Activated naive CD8-positive, alpha-beta T cell treated with anti-CD3 and anti-CD28 coated beads for 36 hours (primary cell): Measurements from ENCODE around the gene CBX5. TPM values are rescaled to one million over a fixed set of nuclear protein-coding genes. Genes with fewer than 3 reads are reported as not detected.
"Not testable (repeated sequence)": the region's sequence is repeated elsewhere in the genome, so short reads cannot be mapped to it uniquely, and the experiment has no call there.

ENCODE experiments used
- DNase-seq: peaks from one replicate; pipeline ENCODE4 v3.0.0; 2021
- H3K27ac Mint-ChIP-seq: one replicate; pipeline ENCODE4 v1.8.0; 2022; ENCODE audit warnings: mild to moderate bottlenecking, moderate library complexity, mixed read lengths
- H3K27me3 Mint-ChIP-seq: one replicate; pipeline ENCODE4 v1.8.0; 2022; ENCODE audit warnings: mild to moderate bottlenecking, mixed read lengths
- H3K36me3 Mint-ChIP-seq: one replicate; pipeline ENCODE4 v1.8.0; 2021; ENCODE audit warnings: mild to moderate bottlenecking, mixed read lengths
- H3K4me1 Mint-ChIP-seq: one replicate; pipeline ENCODE4 v1.8.0; 2021; ENCODE audit warnings: mixed read lengths
- H3K4me3 Mint-ChIP-seq: one replicate; pipeline ENCODE4 v1.8.0; 2022; ENCODE audit warnings: mild to moderate bottlenecking, moderate library complexity, mixed read lengths
- H3K9me3 Mint-ChIP-seq: one replicate; pipeline ENCODE4 v1.8.0; 2022; ENCODE audit warnings: mixed read lengths
- total RNA-seq, 2 experiments: library from RNA; stranded (reverse); gene quantifications; one replicate each; pipeline ENCODE4 v1.2.3, GENCODE V29; 2021

The CBX5 gene
- total RNA-seq, result 100 to 1,000 TPM; 101 to 105 TPM

GRCh38 chr12:54279632-54280467 is at the start of gene CBX5:
CBX5 (minus strand) TSS chr12:54280122; CDS start chr12:54257650, 22,472 bp downstream.
- Mint-ChIP-seq H3K9me3 (no peaks in the 10 kb centered on the region), H3K27ac (no peak within 1 kb of the TSS), H3K36me3 (peaks cover 8% of the 10 kb centered on the region), H3K4me3 (no peak within 1 kb of the TSS), H3K27me3 (peaks cover 15% of the 10 kb centered on the region), H3K4me1 (peaks cover 62% of the 10 kb centered on the region)
- DNase-seq, result peak; percentile 99

DNA sequence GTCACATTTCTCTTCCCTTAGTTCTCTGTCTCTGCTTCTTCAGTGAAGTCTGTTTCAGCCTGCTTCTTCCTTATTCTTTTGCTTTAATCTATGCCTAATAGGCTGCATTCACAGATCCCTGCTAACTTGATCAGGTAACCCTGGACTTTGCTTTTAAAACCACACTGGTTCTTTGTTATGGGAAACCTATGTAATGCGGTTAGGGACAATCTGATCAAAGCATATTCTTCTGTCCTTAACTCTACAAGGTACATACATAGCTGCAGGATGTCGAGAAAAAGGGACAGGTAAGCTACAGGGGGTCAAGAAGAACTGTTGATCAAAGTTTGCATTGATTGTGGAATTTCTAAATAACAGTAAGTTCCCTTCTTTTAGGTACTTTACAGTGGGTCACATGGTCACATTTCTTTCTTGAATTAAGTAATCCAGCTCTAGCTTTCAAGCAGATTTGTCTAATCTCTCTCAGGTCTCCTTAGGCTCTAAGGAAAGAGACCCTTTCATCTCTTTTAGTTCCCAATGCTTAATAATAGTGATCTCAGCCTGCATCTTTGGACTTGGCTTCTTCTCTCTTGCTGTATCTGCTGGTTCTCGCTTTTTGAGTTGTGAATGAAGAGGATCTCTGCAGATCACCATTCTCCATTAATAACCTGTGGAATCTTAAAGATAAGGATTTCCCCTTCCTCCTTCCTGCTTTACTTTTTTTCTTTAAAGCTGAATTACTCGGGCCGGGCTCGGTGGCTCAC is 48.8 kb upstream of the CBX5 start:
- H3K27ac Mint-ChIP-seq, result no peak overlapping the region
- H3K9me3 Mint-ChIP-seq, result no peaks in the 10 kb centered on the region
- no peaks in the 10 kb centered on the region for H3K27me3 Mint-ChIP-seq
- no peak for DNase-seq
- H3K4me1 Mint-ChIP-seq, result peaks cover 53% of the 10 kb centered on the region
- peaks cover 2% of the 10 kb centered on the region for H3K36me3 Mint-ChIP-seq
- H3K4me3 Mint-ChIP-seq, result no peak overlapping the region

DNA sequence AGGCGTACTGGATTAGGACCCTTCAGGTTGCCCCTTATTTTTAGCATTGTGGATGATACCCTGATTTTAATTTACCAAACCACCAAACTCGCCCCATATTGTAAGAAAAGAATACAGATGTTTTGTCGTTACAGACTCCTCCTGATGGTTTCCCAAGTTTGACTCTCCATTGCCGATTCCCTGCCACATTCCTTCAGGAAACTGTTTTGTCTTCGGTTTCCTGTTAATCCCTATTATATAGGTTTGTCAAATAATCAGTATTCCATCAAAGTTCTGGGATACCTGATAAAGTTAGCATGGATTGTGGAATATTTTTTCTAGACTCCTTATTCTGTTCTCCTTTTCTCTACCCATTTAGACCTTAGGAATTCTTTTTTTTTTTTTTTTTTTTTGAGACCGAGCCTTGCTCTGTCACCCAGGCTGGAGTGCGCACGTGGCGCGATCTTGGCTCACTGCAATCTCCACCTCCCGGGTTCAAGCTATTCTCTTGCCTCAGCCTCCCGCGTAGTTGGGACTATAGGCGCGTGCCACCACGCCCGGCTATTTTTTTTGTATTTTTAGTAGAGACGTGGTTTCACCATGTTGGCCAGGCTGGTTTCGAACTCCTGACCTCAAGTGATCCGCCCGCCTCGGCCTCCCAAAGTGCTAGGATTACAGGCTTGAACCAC is 45.7 kb upstream of the CBX5 start:
- H3K36me3 Mint-ChIP-seq, H3K27me3 Mint-ChIP-seq, DNase-seq, H3K9me3 Mint-ChIP-seq: not testable (repeated sequence)
- Mint-ChIP-seq H3K27ac (peak overlapping the region; percentile 94), H3K4me1 (peaks cover 36% of the 10 kb centered on the region), H3K4me3 (peak overlapping the region; percentile 97)

GRCh38 chr12:54324617-54325441 is 44.9 kb upstream of the CBX5 start, which contains the start of gene COPZ1:
COPZ1 (plus strand) TSS chr12:54325131; CDS start chr12:54325164, 33 bp downstream.
- H3K9me3 Mint-ChIP-seq, result no peaks in the 10 kb centered on the region
- peak within 1 kb of the TSS; percentile 94 for H3K27ac Mint-ChIP-seq

GRCh38 chr12:54321363-54321762 is 41.4 kb upstream of the CBX5 start:
- no peaks in the 10 kb centered on the region for H3K9me3 Mint-ChIP-seq
- H3K27me3 Mint-ChIP-seq, result no peaks in the 10 kb centered on the region
- no peak for DNase-seq
- no peak overlapping the region for H3K27ac Mint-ChIP-seq
- no peaks in the 10 kb centered on the region for H3K36me3 Mint-ChIP-seq
- H3K4me1 Mint-ChIP-seq, result peaks cover 7% of the 10 kb centered on the region
- no peak overlapping the region for H3K4me3 Mint-ChIP-seq

More at GRCh38 chr12:54324617-54325441, 44.9 kb upstream of the CBX5 start, which contains the start of gene COPZ1:
- no peaks in the 10 kb centered on the region for H3K27me3 Mint-ChIP-seq
- peak; percentile 90 for DNase-seq
- peaks cover 31% of the 10 kb centered on the region for H3K4me1 Mint-ChIP-seq
- H3K36me3 Mint-ChIP-seq, result peaks cover 2% of the 10 kb centered on the region
- H3K4me3 Mint-ChIP-seq, result peak within 1 kb of the TSS; percentile 97

DNA sequence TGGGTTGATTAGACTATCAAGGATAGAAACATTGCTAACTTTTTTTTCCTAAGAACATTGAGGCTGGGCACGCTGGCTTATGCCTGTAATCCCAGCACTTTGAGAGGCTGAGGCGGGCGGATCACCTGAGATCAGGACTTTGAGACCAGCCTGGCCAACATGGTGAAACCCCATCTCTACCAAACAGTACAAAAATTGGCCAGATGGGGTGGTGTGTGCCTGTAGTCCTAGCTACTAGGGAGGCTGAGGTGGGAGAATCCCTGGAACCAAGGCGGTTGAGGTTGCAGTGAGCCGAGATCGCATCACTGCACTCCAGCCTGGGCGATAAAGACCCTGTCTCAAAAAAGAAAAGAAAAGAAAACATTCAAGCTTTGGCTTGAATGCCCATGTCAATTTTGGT is 32.4 kb upstream of the CBX5 start:
- DNase-seq, H3K36me3 Mint-ChIP-seq, H3K9me3 Mint-ChIP-seq, H3K4me1 Mint-ChIP-seq, H3K27ac Mint-ChIP-seq, H3K27me3 Mint-ChIP-seq, H3K4me3 Mint-ChIP-seq: not testable (repeated sequence)

DNA sequence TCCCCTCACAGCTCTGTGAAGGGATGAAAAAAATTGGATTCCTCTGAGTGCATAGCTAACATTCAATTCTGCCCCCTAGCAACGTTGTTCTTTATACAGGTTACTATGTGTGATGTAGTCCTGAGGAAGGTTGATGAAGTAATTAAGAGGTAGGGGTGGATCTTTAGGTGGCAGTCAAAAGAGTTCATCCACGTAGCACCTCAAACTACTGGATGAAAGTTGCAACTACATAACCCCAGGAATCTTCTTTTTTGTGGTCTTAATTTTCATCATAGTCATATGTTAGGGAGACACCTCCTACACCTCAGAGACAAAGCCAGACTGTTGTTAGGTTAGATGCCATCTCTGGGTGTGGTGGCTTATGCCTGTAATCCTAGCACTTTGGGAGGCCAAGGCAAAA is 31.1 kb upstream of the CBX5 start:
- H3K4me1 Mint-ChIP-seq, result no peaks in the 10 kb centered on the region
- DNase-seq, result no peak
- H3K9me3 Mint-ChIP-seq, result no peaks in the 10 kb centered on the region
- no peaks in the 10 kb centered on the region for H3K36me3 Mint-ChIP-seq
- H3K4me3 Mint-ChIP-seq, result no peak overlapping the region
- H3K27ac Mint-ChIP-seq, result no peak overlapping the region
- peaks cover 11% of the 10 kb centered on the region for H3K27me3 Mint-ChIP-seq

GRCh38 chr12:54306925-54307741 is 27.2 kb upstream of the CBX5 start:
- peaks cover 38% of the 10 kb centered on the region for H3K27me3 Mint-ChIP-seq
- no peaks in the 10 kb centered on the region for H3K36me3 Mint-ChIP-seq
- no peaks in the 10 kb centered on the region for H3K9me3 Mint-ChIP-seq
- peaks cover 2% of the 10 kb centered on the region for H3K4me1 Mint-ChIP-seq
- DNase-seq, result peak; percentile 33
- H3K27ac Mint-ChIP-seq, result no peak overlapping the region
- H3K4me3 Mint-ChIP-seq, result no peak overlapping the region

- Mint-ChIP-seq H3K27me3 (peaks cover 63% of the 10 kb centered on the region), H3K27ac (no peak overlapping the region), H3K9me3 (no peaks in the 10 kb centered on the region), H3K4me3 (no peak overlapping the region), H3K36me3 (no peaks in the 10 kb centered on the region), H3K4me1 (peaks cover 14% of the 10 kb centered on the region)
- DNase-seq, result no peak
Observed at GRCh38 chr12:54304187-54304810, 24.4 kb upstream of the CBX5 start.

- Mint-ChIP-seq H3K27ac (no peak overlapping the region), H3K36me3 (no peaks in the 10 kb centered on the region), H3K27me3 (peaks cover 69% of the 10 kb centered on the region), H3K4me3 (no peak overlapping the region), H3K9me3 (no peaks in the 10 kb centered on the region), H3K4me1 (peaks cover 14% of the 10 kb centered on the region)
- no peak for DNase-seq
Observed at GRCh38 chr12:54303640-54304039, 23.7 kb upstream of the CBX5 start.

GRCh38 chr12:54301428-54302048 is 21.6 kb upstream of the CBX5 start:
- H3K27me3 Mint-ChIP-seq, result peaks cover 73% of the 10 kb centered on the region

DNA sequence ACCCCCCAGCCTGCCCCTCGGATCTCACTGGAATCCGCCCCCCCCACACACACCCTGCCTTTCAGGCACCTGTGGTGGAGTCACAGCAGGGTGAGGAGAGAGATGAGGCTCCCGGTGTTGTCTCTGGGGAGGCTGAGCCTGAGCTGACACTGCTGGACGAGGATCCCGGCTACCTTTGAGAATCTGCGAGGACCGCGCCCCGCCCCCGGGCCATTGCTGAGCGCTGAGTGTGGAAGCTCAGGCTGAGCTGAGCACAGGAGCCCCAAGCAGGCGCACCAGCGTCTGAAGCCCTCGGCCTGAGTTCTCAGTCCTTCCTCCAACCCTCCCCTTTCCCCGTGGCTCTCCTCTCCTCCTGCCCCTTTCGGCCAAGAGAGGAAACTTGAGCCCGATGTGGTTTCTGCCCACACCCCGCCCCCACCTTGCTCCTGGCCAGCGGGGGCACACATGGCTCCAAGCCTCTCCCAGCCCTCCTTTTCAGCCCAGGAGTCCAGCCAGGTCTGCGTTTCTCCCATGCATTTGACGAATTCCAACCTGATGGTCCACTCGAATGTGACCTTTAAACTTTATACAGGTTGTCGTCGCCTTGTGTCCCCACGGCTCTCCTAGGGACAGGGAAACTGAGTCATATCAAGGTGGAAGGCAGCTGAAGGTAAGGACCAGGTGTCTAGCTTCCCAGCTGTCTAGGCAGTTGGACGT is 21.0 kb upstream of the CBX5 start, which contains the start of gene NFE2:
Gene NFE2, minus strand, starts transcription at position 284 of the 696 bp plus-strand sequence. CDS start 5,767 bp downstream, outside the sequence.
- Mint-ChIP-seq H3K27ac (no peak within 1 kb of the TSS), H3K4me1 (peaks cover 14% of the 10 kb centered on the region), H3K4me3 (peak within 1 kb of the TSS; percentile 45), H3K27me3 (peaks cover 73% of the 10 kb centered on the region), H3K36me3 (no peaks in the 10 kb centered on the region), H3K9me3 (no peaks in the 10 kb centered on the region)
- peak; percentile 44 for DNase-seq

More at GRCh38 chr12:54301428-54302048, 21.6 kb upstream of the CBX5 start:
- no peak for DNase-seq
- Mint-ChIP-seq H3K27ac (no peak overlapping the region), H3K4me1 (peaks cover 14% of the 10 kb centered on the region), H3K36me3 (no peaks in the 10 kb centered on the region), H3K4me3 (no peak overlapping the region), H3K9me3 (no peaks in the 10 kb centered on the region)
